Stimulated activated CD4-positive, alpha-beta T cell treated with anti-CD3 and anti-CD28 coated beads, TNF-alpha, amount 100 ng/mL, for 4 hours (primary cell): ENCODE data around the gene ATG4C.

Source experiments
- DNase-seq, 3 experiments: peaks; one replicate each; pipeline ENCODE4 v3.0.0-alpha.2; 2020; ENCODE audit warnings: low read depth in 3 of 3

The ATG4C gene

GRCh38 chr1:62903982-62904855 is 120.3 kb downstream of the ATG4C start:
- no peak for DNase-seq

GRCh38 chr1:62904856-62905225 is 120.9 kb downstream of the ATG4C start:
- DNase-seq = no peak

- DNase-seq = no peak
These were observed 121.4 kb downstream of the ATG4C start for GRCh38 chr1:62905309-62905708.

- no peak for DNase-seq
These were observed 121.9 kb downstream of the ATG4C start for GRCh38 chr1:62905872-62906271.

GRCh38 chr1:62906428-62906886 is 122.5 kb downstream of the ATG4C start:
- DNase-seq = no peak

- DNase-seq = no peak
These were observed 124.3 kb downstream of the ATG4C start for GRCh38 chr1:62908168-62908695.

GRCh38 chr1:62912028-62912638 is 128.2 kb downstream of the ATG4C start:
- DNase-seq = no peak
